Brain microvascular endothelial cell (primary cell): Measurements from ENCODE around the gene HRH4.

ENCODE experiments used
- DNase-seq: peaks from one replicate; pipeline ENCODE4 v3.0.0-alpha.2; 2020
- H3K27ac ChIP-seq: fragments of 250-450 bp; sonication (Bioruptor Pico); 2 replicates; pipeline ENCODE4 v1.5.1; 2020; ENCODE audit warnings: mild to moderate bottlenecking, moderate library complexity
- H3K27me3 ChIP-seq: fragments of 250-450 bp; sonication (Bioruptor Pico); replicated peaks from 2 replicates; pipeline ENCODE4 v1.5.1; 2020; ENCODE audit warnings: mild to moderate bottlenecking
- H3K36me3 ChIP-seq: fragments of 250-450 bp; sonication (Bioruptor Pico); replicated peaks from 2 replicates; pipeline ENCODE4 v1.5.1; 2020; ENCODE audit warnings: mild to moderate bottlenecking
- H3K4me3 ChIP-seq: 2 replicates; pipeline ENCODE4 v1.5.1; 2011; ENCODE audit warnings: low read depth, mild to moderate bottlenecking, control low read depth, low read length, moderate library complexity
- CTCF ChIP-seq: IDR thresholded peaks from 2 replicates; pipeline ENCODE4 v1.5.1; 2011; ENCODE audit warnings: low read depth, mild to moderate bottlenecking, moderate library complexity, low read length, control low read depth, inconsistent platforms; ENCODE audit errors: missing control alignments
- in situ Hi-C: cut with HindIII; loops from 2 replicates; pipeline ENCODE4 v1.10.0; 2017; ENCODE audit warnings: low sequenced_read_pairs, low pct_ligation_motif_present

HRH4 gene

GRCh38 chr18:24460388-24460787 lies at the start of gene HRH4:
Gene HRH4 (plus strand): TSS chr18:24460637. CDS start chr18:24460729, 92 bp downstream.
- Histone ChIP-seq H3K27ac (no peak within 1 kb of the TSS), H3K27me3 (no peaks in the 10 kb centered on the region), H3K36me3 (no peaks in the 10 kb centered on the region), H3K4me3 (no peak within 1 kb of the TSS)
- DNase-seq, result no peak
- TF ChIP-seq CTCF, result no peak
- in situ Hi-C loops, result no loop called here

- peak; percentile 59 for TF ChIP-seq CTCF
- no peaks in the 10 kb centered on the region for H3K27me3 ChIP-seq
- no peaks in the 10 kb centered on the region for H3K36me3 ChIP-seq
- H3K27ac ChIP-seq, result no peak overlapping the region
- DNase-seq, result no peak
- no peak overlapping the region for H3K4me3 ChIP-seq
- in situ Hi-C loops, result no loop called here
Observed at GRCh38 chr18:24413148-24413547, 47.3 kb upstream of the HRH4 start.

GRCh38 chr18:24414349-24415003 lies 46.0 kb upstream of the HRH4 start:
- no peak for TF ChIP-seq CTCF
- no peak for DNase-seq
- in situ Hi-C loops, result no loop called here

GRCh38 chr18:24417480-24417879 lies 43.0 kb upstream of the HRH4 start:
- no peak for TF ChIP-seq CTCF
- H3K36me3 ChIP-seq, result no peaks in the 10 kb centered on the region
- no peak for DNase-seq
- no peaks in the 10 kb centered on the region for H3K27me3 ChIP-seq
- no peak overlapping the region for H3K27ac ChIP-seq
- H3K4me3 ChIP-seq, result no peak overlapping the region
- in situ Hi-C loops, result no loop called here

More at GRCh38 chr18:24414349-24415003, 46.0 kb upstream of the HRH4 start:
- Histone ChIP-seq H3K36me3 (no peaks in the 10 kb centered on the region), H3K27ac (no peak overlapping the region), H3K27me3 (no peaks in the 10 kb centered on the region), H3K4me3 (no peak overlapping the region)

GRCh38 chr18:24420551-24420950 lies 39.9 kb upstream of the HRH4 start:
- Histone ChIP-seq H3K27ac (no peak overlapping the region), H3K4me3 (no peak overlapping the region), H3K36me3 (no peaks in the 10 kb centered on the region), H3K27me3 (no peaks in the 10 kb centered on the region)
- in situ Hi-C loops, result no loop called here
- DNase-seq, result no peak
- TF ChIP-seq CTCF, result no peak

- TF ChIP-seq CTCF, result no peak
- no peak overlapping the region for H3K27ac ChIP-seq
- no peak overlapping the region for H3K4me3 ChIP-seq
- no peaks in the 10 kb centered on the region for H3K27me3 ChIP-seq
- no peaks in the 10 kb centered on the region for H3K36me3 ChIP-seq
- DNase-seq, result no peak
- in situ Hi-C loops, result no loop called here
Observed at GRCh38 chr18:24421831-24422230, 38.6 kb upstream of the HRH4 start.
